ENCODE results near the gene CLDN14.

Gene CLDN14

DNA sequence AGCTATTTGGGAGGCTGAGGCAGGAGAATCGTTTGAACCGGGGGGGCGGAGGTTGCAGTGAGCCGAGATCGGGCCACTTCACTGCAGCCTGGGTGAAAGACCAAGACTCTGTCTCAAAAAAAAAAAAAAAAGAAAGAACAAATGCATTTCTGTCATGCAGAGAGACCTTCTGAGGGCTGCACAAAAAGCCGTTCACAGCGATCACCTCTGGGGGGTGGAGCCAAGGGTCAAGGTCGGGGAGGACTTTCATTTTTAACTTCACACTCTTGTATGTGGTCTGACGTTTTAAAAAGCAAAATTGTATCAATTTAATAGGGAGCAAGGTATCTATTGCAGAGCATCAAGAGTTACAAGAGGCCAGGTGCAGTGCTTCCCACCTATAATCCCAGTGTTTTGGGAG, 26.6 kb upstream of the CLDN14 start:
- DNase-seq (ENCODE audit: low read depth, low spot score) = no peak
- Histone ChIP-seq H3K27ac (no peak overlapping the region), H3K9me3 (ENCODE audit: low read depth, low read length) (no peaks in the 10 kb centered on the region), H3K36me3 (ENCODE audit: insufficient read depth, low read length) (no peaks in the 10 kb centered on the region), H3K9ac (ENCODE audit: insufficient read length) (no peak overlapping the region), H3K4me3 (no peak overlapping the region)
- TF ChIP-seq EZH2 (IDR thresholded peaks at IDR 0.05) (no peak), POLR2AphosphoS5 (IDR thresholded peaks at IDR 0.05; ENCODE audit: borderline replicate concordance, low read depth, low read length) (no peak), FOXP2 (optimal IDR thresholded peaks at IDR 0.05; ENCODE audit: control extremely low read depth, extremely low read length, insufficient read depth) (no peak)

GRCh38 chr21:36504067-36505058, 24.4 kb upstream of the CLDN14 start:
- H3K4me3 ChIP-seq = no peak overlapping the region
- TF ChIP-seq FOXP2 (optimal IDR thresholded peaks at IDR 0.05; ENCODE audit: control extremely low read depth, extremely low read length, insufficient read depth) (no peak), EZH2 (IDR thresholded peaks at IDR 0.05) (no peak)
- no peak overlapping the region for H3K27ac ChIP-seq
- H3K9me3 ChIP-seq (ENCODE audit: low read depth, low read length) = no peaks in the 10 kb centered on the region
- DNase-seq (ENCODE audit: low read depth, low spot score) = no peak
- peak overlapping the region; percentile 5 for H3K9ac ChIP-seq (ENCODE audit: insufficient read length)
- no peaks in the 10 kb centered on the region for H3K36me3 ChIP-seq (ENCODE audit: insufficient read depth, low read length)

DNA sequence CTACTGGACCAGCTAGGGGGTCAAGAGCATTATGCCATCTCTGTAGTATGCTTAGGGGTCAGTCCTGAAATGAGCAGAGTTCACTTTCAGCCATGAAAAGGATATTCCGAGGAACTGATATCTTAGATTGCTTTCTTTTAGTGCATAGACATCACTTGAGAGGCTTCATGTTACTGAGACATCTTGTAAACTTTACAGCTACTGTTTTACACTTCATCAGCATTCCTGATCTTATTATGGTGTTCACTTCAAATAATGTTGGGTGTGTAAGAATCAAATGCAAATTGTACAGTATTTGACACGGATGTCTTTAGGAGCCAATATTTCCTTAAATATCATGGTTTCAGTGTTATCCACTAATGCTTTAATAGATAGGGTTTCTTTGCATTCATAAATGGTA, 22.4 kb upstream of the CLDN14 start:
- Histone ChIP-seq H3K27ac (no peak overlapping the region), H3K9ac (ENCODE audit: insufficient read length) (no peak overlapping the region), H3K9me3 (ENCODE audit: low read depth, low read length) (no peaks in the 10 kb centered on the region), H3K4me3 (no peak overlapping the region), H3K36me3 (ENCODE audit: insufficient read depth, low read length) (no peaks in the 10 kb centered on the region)
- TF ChIP-seq FOXP2 (optimal IDR thresholded peaks at IDR 0.05; ENCODE audit: control extremely low read depth, extremely low read length, insufficient read depth) (no peak), EZH2 (IDR thresholded peaks at IDR 0.05) (no peak), POLR2AphosphoS5 (IDR thresholded peaks at IDR 0.05; ENCODE audit: borderline replicate concordance, low read depth, low read length) (no peak)
- no peak for DNase-seq (ENCODE audit: low read depth, low spot score)

DNA sequence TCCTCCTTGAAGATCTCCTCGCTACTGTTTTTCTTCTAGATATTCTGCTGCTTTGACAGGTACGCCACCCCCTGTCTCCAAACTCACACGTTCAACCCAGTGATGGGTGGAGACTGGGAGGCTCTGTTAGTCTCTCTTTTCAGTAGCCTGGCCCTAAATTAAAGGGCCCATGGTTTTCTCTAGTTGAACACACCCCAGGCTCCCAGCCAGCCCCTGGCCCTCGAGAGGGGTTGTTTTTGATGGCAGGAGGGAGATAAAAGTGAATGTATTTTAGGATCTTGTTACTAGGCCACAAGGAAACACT, 21.6 kb upstream of the CLDN14 start:
- Histone ChIP-seq H3K27ac (no peak overlapping the region), H3K9me3 (ENCODE audit: low read depth, low read length) (no peaks in the 10 kb centered on the region), H3K36me3 (ENCODE audit: insufficient read depth, low read length) (no peaks in the 10 kb centered on the region), H3K4me3 (no peak overlapping the region), H3K9ac (ENCODE audit: insufficient read length) (no peak overlapping the region)
- DNase-seq (ENCODE audit: low read depth, low spot score) = no peak
- TF ChIP-seq POLR2AphosphoS5 (IDR thresholded peaks at IDR 0.05; ENCODE audit: borderline replicate concordance, low read depth, low read length) (no peak), EZH2 (IDR thresholded peaks at IDR 0.05) (no peak), FOXP2 (optimal IDR thresholded peaks at IDR 0.05; ENCODE audit: control extremely low read depth, extremely low read length, insufficient read depth) (no peak)

- no peak for DNase-seq (ENCODE audit: low read depth, low spot score)
- H3K27ac ChIP-seq = no peak overlapping the region
Observed at GRCh38 chr21:36499578-36500471, 19.9 kb upstream of the CLDN14 start.

GRCh38 chr21:36494557-36494956, 14.6 kb upstream of the CLDN14 start:
- no peak for TF ChIP-seq FOXP2 (optimal IDR thresholded peaks at IDR 0.05; ENCODE audit: control extremely low read depth, extremely low read length, insufficient read depth)
- H3K27ac ChIP-seq = no peak overlapping the region
- H3K9me3 ChIP-seq (ENCODE audit: low read depth, low read length) = no peaks in the 10 kb centered on the region
- H3K9ac ChIP-seq (ENCODE audit: insufficient read length) = no peak overlapping the region
- DNase-seq (ENCODE audit: low read depth, low spot score) = no peak
- H3K36me3 ChIP-seq (ENCODE audit: insufficient read depth, low read length) = no peaks in the 10 kb centered on the region
- H3K4me3 ChIP-seq = no peak overlapping the region

More at GRCh38 chr21:36499578-36500471, 19.9 kb upstream of the CLDN14 start:
- Histone ChIP-seq H3K9me3 (ENCODE audit: low read depth, low read length) (no peaks in the 10 kb centered on the region), H3K36me3 (ENCODE audit: insufficient read depth, low read length) (no peaks in the 10 kb centered on the region), H3K4me3 (no peak overlapping the region), H3K9ac (ENCODE audit: insufficient read length) (no peak overlapping the region)
- TF ChIP-seq EZH2 (IDR thresholded peaks at IDR 0.05) (no peak), POLR2AphosphoS5 (IDR thresholded peaks at IDR 0.05; ENCODE audit: borderline replicate concordance, low read depth, low read length) (no peak), FOXP2 (optimal IDR thresholded peaks at IDR 0.05; ENCODE audit: control extremely low read depth, extremely low read length, insufficient read depth) (no peak)

DNA sequence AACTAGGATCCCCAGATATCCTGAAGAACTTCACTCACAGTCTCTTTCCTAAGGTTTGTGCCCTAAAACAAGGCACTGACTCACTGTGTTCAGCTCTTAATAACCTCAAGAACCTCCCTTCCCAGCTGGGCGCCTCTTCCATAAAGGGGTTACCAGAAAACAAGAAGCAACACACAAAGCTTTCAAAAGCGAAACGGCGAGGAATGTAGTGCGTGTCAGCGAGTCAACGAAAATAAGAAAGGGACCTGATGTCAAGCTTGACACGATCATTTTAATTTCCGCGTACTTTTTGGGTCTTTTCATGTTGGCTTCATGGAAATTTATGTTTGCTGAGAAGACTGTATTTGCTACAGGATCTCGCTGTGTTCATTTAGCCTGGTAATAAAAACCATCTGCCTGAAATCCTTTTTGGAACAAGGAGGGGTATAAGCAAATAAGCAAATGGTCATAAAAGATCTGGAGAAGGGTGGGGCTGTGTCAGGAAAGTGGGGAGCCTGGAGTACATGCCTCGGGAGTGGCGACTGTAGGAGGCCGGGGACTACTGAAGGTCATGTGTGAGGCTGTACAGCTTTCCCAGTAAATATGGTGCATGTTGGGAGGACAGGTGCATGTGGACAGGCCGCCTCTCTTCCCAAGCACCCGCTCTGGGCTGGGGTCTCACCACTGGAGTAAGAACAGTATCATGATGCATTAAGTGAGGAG, 11.4 kb upstream of the CLDN14 start:
- H3K27ac ChIP-seq = peak overlapping the region; percentile 96
- peak overlapping the region; percentile 69 for H3K4me3 ChIP-seq
- peak overlapping the region; percentile 34 for H3K9ac ChIP-seq (ENCODE audit: insufficient read length)
- peak; percentile 78 for DNase-seq (ENCODE audit: low read depth, low spot score)
- H3K36me3 ChIP-seq (ENCODE audit: insufficient read depth, low read length) = no peaks in the 10 kb centered on the region
- no peaks in the 10 kb centered on the region for H3K9me3 ChIP-seq (ENCODE audit: low read depth, low read length)
- TF ChIP-seq EZH2 (IDR thresholded peaks at IDR 0.05) = no peak
- no peak; the same call in 1 of the 2 replicates for TF ChIP-seq POLR2AphosphoS5 (IDR thresholded peaks at IDR 0.05; ENCODE audit: borderline replicate concordance, low read depth, low read length)
- TF ChIP-seq FOXP2 (optimal IDR thresholded peaks at IDR 0.05; ENCODE audit: control extremely low read depth, extremely low read length, insufficient read depth) = no peak

DNA sequence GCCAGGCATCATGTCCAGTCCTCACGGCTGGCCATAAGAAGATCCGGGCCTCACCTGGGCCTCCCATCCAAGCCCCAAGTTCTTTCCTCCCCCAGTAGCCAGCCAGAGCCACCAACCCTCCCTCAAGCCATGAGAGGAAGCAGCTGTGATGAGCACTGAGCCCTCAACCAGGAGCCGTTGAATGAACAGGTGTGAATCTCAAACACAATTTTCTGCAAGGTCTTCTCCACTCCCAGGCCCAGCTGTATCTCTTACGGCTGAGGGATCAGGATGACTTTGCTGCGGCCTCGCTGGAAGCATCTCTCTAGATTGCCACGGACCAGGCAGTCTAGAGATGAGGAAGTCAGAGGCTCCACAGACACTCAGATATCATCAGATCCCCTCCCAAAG, 9.8 kb upstream of the CLDN14 start:
- H3K36me3 ChIP-seq (ENCODE audit: insufficient read depth, low read length) = no peaks in the 10 kb centered on the region
- no peak overlapping the region for H3K9ac ChIP-seq (ENCODE audit: insufficient read length)
- H3K9me3 ChIP-seq (ENCODE audit: low read depth, low read length) = no peaks in the 10 kb centered on the region
- no peak overlapping the region for H3K27ac ChIP-seq
- no peak overlapping the region for H3K4me3 ChIP-seq
- TF ChIP-seq FOXP2 (optimal IDR thresholded peaks at IDR 0.05; ENCODE audit: control extremely low read depth, extremely low read length, insufficient read depth) (no peak), EZH2 (IDR thresholded peaks at IDR 0.05) (no peak), POLR2AphosphoS5 (IDR thresholded peaks at IDR 0.05; ENCODE audit: borderline replicate concordance, low read depth, low read length) (no peak)
- DNase-seq (ENCODE audit: low read depth, low spot score) = no peak

Measured in SK-N-MC (cell line).